Measurements from ENCODE around the gene NBAS.

Gene NBAS

GRCh38 chr2:15584316-15584715 lies 23.2 kb upstream of the NBAS start:
- no peak for DNase-seq (ENCODE audit: low read depth)
- H3K4me3 ChIP-seq (ENCODE audit: low read depth, low read length): no peak overlapping the region
- TF ChIP-seq, protein P1, sequence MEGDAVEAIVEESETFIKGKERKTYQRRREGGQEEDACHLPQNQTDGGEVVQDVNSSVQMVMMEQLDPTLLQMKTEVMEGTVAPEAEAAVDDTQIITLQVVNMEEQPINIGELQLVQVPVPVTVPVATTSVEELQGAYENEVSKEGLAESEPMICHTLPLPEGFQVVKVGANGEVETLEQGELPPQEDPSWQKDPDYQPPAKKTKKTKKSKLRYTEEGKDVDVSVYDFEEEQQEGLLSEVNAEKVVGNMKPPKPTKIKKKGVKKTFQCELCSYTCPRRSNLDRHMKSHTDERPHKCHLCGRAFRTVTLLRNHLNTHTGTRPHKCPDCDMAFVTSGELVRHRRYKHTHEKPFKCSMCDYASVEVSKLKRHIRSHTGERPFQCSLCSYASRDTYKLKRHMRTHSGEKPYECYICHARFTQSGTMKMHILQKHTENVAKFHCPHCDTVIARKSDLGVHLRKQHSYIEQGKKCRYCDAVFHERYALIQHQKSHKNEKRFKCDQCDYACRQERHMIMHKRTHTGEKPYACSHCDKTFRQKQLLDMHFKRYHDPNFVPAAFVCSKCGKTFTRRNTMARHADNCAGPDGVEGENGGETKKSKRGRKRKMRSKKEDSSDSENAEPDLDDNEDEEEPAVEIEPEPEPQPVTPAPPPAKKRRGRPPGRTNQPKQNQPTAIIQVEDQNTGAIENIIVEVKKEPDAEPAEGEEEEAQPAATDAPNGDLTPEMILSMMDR (IDR thresholded peaks at IDR 0.05; ENCODE audit: low read depth, low read length): no peak
- TF ChIP-seq MYC (IDR thresholded peaks at IDR 0.05; ENCODE audit: low read depth, low read length): no peak
- TF ChIP-seq, protein P2, sequence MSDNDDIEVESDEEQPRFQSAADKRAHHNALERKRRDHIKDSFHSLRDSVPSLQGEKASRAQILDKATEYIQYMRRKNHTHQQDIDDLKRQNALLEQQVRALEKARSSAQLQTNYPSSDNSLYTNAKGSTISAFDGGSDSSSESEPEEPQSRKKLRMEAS (IDR thresholded peaks at IDR 0.05; ENCODE audit: low read depth, low read length): no peak
- TF ChIP-seq POLR2A (IDR thresholded peaks at IDR 0.05; ENCODE audit: extremely low read depth, insufficient read length): no peak

DNA sequence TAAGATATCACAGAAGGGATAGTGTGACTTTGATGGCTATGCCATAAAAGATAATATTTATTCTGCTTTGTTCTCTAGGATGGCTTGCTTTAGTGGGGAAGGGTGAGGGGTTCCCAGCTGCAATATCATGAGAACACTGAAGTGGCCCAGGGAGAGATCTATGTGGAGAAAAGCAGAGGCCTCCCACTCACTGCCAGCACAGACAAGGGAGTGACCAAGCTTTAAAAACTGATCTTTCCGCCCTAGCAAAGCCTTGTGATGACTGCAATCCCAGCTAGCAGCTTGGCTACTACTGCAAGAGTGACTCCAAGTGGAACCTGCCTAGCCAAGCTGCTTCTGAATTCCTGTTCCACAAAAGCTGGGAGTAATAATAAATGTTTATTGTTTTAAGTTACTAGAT lies 22.7 kb upstream of the NBAS start:
- TF ChIP-seq, protein P2 (IDR thresholded peaks at IDR 0.05; ENCODE audit: low read depth, low read length): no peak
- TF ChIP-seq MYC (IDR thresholded peaks at IDR 0.05; ENCODE audit: low read depth, low read length) (no peak), POLR2A (IDR thresholded peaks at IDR 0.05; ENCODE audit: extremely low read depth, insufficient read length) (no peak)
- TF ChIP-seq, protein P1 (IDR thresholded peaks at IDR 0.05; ENCODE audit: low read depth, low read length): no peak
- DNase-seq (ENCODE audit: low read depth): no peak
- no peak overlapping the region for H3K4me3 ChIP-seq (ENCODE audit: low read depth, low read length)

DNA sequence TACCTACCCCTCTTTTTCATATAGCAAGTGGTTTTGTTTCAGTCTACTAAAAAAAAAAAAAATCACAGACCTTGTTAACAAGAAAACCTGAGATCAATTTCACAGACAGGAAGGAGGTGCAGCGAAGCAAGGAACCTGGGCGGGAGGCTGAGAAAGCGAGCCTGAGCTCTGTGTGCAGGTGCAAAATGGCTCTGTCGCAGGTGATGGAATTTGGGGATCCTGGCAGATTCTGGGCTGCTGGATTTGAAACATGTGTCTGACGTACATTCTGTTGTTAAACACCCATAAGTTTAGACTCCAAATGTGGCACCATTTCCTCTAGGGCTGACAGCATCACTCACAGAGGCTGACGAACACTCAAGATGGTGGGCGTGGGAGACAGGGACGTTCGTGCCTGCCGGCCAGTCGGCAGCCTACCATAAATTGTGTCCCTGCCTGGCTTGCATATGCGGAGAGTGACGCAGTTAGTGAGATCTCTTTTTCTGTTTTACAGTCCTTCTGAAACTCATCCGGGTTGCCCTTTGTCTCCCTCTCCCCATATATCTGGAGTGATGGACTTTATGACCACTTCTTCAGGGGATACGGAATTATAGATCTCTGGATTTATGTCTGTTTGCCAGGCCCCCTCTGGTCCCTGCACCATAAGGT lies 21.7 kb upstream of the NBAS start:
- DNase-seq (ENCODE audit: low read depth): no peak
- H3K4me3 ChIP-seq (ENCODE audit: low read depth, low read length): no peak overlapping the region
- TF ChIP-seq POLR2A (IDR thresholded peaks at IDR 0.05; ENCODE audit: extremely low read depth, insufficient read length) (no peak), MYC (IDR thresholded peaks at IDR 0.05; ENCODE audit: low read depth, low read length) (no peak)
- TF ChIP-seq, protein P2 (IDR thresholded peaks at IDR 0.05; ENCODE audit: low read depth, low read length): no peak
- TF ChIP-seq, protein P1 (IDR thresholded peaks at IDR 0.05; ENCODE audit: low read depth, low read length): no peak

DNA sequence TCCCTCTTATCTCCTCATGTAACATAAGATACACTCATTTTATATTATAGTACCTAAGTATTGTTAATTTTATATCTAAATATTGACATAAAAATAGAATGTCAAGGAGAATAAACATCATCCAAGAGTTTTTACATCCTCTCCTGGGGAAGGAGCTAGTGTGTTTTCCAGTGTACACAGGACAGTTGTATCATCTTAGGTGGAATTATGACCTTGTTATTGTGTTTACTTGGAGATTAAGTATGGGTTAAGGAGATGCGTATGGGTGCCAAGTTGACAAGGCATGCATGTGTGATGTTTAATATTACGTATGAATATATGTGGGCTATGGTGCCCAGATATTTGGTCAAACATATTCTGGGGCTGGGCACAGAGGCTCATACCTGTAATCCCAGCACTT lies 19.3 kb upstream of the NBAS start:
- no peak for TF ChIP-seq POLR2A (IDR thresholded peaks at IDR 0.05; ENCODE audit: extremely low read depth, insufficient read length)
- TF ChIP-seq, protein P1 (IDR thresholded peaks at IDR 0.05; ENCODE audit: low read depth, low read length): no peak
- TF ChIP-seq, protein P2 (IDR thresholded peaks at IDR 0.05; ENCODE audit: low read depth, low read length): no peak
- no peak for DNase-seq (ENCODE audit: low read depth)
- H3K4me3 ChIP-seq (ENCODE audit: low read depth, low read length): no peak overlapping the region

DNA sequence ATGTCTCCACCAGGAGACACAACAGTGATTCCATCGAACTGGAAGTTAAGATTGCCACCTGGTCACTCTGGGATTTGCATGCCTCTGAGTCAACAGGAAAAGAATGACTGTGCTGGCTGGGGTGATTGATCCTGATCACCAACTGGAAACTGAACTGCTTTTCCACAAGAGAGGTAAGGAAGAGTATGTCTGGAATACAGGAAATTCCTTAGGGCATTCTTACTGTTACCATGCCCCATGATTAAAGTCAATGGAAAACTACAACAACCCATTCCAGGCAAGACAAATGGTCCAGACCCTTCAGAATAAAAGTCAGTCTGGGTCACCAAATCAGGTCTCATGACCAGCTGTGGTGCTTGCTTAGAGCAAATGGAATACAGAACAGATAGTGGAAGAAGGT lies 18.5 kb upstream of the NBAS start:
- H3K4me3 ChIP-seq (ENCODE audit: low read depth, low read length): no peak overlapping the region
- TF ChIP-seq, protein P1 (IDR thresholded peaks at IDR 0.05; ENCODE audit: low read depth, low read length): no peak
- no peak for TF ChIP-seq MYC (IDR thresholded peaks at IDR 0.05; ENCODE audit: low read depth, low read length)
- TF ChIP-seq POLR2A (IDR thresholded peaks at IDR 0.05; ENCODE audit: extremely low read depth, insufficient read length): no peak
- TF ChIP-seq, protein P2 (IDR thresholded peaks at IDR 0.05; ENCODE audit: low read depth, low read length): no peak
- DNase-seq (ENCODE audit: low read depth): no peak
